ENCODE measurements around the gene KIAA1217. TPM values are rescaled to one million over a fixed set of nuclear protein-coding genes. Genes with fewer than 3 reads are reported as not detected.

The KIAA1217 gene
- total and polyA plus RNA-seq, 9 of the 15 experiments (the other 6 are each of a cell fraction or from before 2014, with no cell fraction given) = 0.04 TPM; not detected in 8

GRCh38 chr10:24597426-24597825 lies 388.5 kb downstream of the KIAA1217 start:
- H3K79me2 ChIP-seq (ENCODE audit: control insufficient read depth, insufficient read depth, low read length) = no peaks in the 10 kb centered on the region
- ATAC-seq (no peak), FAIRE-seq (no peak), DNase-seq (ENCODE audit: extremely low read depth in 1 of 4, low spot score in 3 of 4) (no peak)
- no peaks in the 10 kb centered on the region for H3K4me1 ChIP-seq (replicated peaks in 1 of 2; ENCODE audit: control insufficient read depth in 2 of 2, insufficient read depth in 2 of 2, low read length in 2 of 2)
- ChIA-PET CTCF (ENCODE audit: low intra/inter-chr PET ratio) (no interaction called here), POLR2A (interaction anchor here (0.6 to 1.0 kb wide), 3 partner anchors 20 to 137 kb away, joined by 3 read pairs; no protein-coding TSS in a partner anchor)
- WGBS (ENCODE audit: insufficient coverage, low coverage, missing lambda C conversion rate) = 96% methylated on average over 7 of the region's 7 CpGs
- H3K9me3 ChIP-seq (replicated peaks; ENCODE audit: control insufficient read depth, insufficient read depth, low read depth, low read length) = no peaks in the 10 kb centered on the region
- TF ChIP-seq ZNF696 (CRISPR knock-in tag; conservative IDR thresholded peaks at IDR 0.05) = no peak
- TF ChIP-seq PCBP1 (IDR thresholded peaks at IDR 0.05; ENCODE audit: low read depth, low read length, poor library complexity, severe bottlenecking) = no peak
- TF ChIP-seq PTBP1 (IDR thresholded peaks at IDR 0.05; ENCODE audit: low read depth, low read length) = no peak
- TF ChIP-seq FOXA3 (CRISPR knock-in tag; conservative IDR thresholded peaks at IDR 0.05 in 1 of 2, IDR thresholded peaks at IDR 0.05 in 1 of 2) = no peak
- no peak for TF ChIP-seq ZEB2 (IDR thresholded peaks at IDR 0.05)
- no peak for TF ChIP-seq TCF7 (IDR thresholded peaks at IDR 0.05; ENCODE audit: borderline replicate concordance)
- TF ChIP-seq NFE2 (IDR thresholded peaks at IDR 0.05; ENCODE audit: low read depth) = no peak
- TF ChIP-seq RFX5 (IDR thresholded peaks at IDR 0.05; ENCODE audit: low read depth, low read length) = no peak
- peaks cover 93% of the 10 kb centered on the region for H3K36me3 ChIP-seq (ENCODE audit: control insufficient read depth, insufficient read depth, low read length)
- in situ Hi-C loops (cut with MboI) = no loop called here
- H3K4me2 ChIP-seq (ENCODE audit: insufficient read depth, low read length) = no peak overlapping the region
- intact Hi-C loops (cut with micrococcal nuclease) = no loop called here
- no peak overlapping the region for H2AFZ ChIP-seq (ENCODE audit: low read depth, low read length)
- no peak overlapping the region for H3K27ac ChIP-seq (ENCODE audit: extremely low read depth, low read depth, low read length)
- no peak overlapping the region for H3K9ac ChIP-seq (ENCODE audit: insufficient read depth in 1 of 2, low read depth in 2 of 2, low read length in 2 of 2)
- no peaks in the 10 kb centered on the region for H3K9me1 ChIP-seq (ENCODE audit: control insufficient read depth, insufficient read depth, low read length)
- no TSS peak for BruUV-seq (replicated peaks)
- H3K27me3 ChIP-seq (ENCODE audit: control insufficient read depth in 2 of 2, insufficient read depth in 2 of 2, low read length in 2 of 2) = no peaks in the 10 kb centered on the region
- H3K4me3 ChIP-seq = no peak overlapping the region
- no peaks in the 10 kb centered on the region for H4K20me1 ChIP-seq (replicated peaks; ENCODE audit: control insufficient read depth, insufficient read depth, low read length)

MicroRNAs encoded within 50 kb of the gene (microRNA counts, 767-probe panel; counts per million panel counts)
- not detected for microRNA hsa-miR-603

Small RNA genes lying within 50 kb of the gene (microRNA-seq; reads per million reads assigned to microRNA genes)
- not detected for gene MIR603 (ENCODE audit: borderline microRNAs expressed)

Small RNA genes lying within 50 kb of the gene (small RNA-seq; reads per million reads assigned to genes)
- gene AC063961.1 (not detected), gene MIR603 (not detected)
